Inflammatory macrophage treated with lipopolysaccharide for 1 hour (primary cell): Measurements from ENCODE around the gene CYS1.
"Not testable (repeated sequence)": the region's sequence is repeated elsewhere in the genome, so short reads cannot be mapped to it uniquely, and the experiment has no call there.

Source experiments
- DNase-seq, 2 donors: peaks; one replicate each; pipeline ENCODE4 v3.0.0-alpha.2; 2020 to 2022

The CYS1 gene

GRCh38 chr2:10045561-10046355, 34.5 kb downstream of the CYS1 start:
- no peak for DNase-seq

DNA sequence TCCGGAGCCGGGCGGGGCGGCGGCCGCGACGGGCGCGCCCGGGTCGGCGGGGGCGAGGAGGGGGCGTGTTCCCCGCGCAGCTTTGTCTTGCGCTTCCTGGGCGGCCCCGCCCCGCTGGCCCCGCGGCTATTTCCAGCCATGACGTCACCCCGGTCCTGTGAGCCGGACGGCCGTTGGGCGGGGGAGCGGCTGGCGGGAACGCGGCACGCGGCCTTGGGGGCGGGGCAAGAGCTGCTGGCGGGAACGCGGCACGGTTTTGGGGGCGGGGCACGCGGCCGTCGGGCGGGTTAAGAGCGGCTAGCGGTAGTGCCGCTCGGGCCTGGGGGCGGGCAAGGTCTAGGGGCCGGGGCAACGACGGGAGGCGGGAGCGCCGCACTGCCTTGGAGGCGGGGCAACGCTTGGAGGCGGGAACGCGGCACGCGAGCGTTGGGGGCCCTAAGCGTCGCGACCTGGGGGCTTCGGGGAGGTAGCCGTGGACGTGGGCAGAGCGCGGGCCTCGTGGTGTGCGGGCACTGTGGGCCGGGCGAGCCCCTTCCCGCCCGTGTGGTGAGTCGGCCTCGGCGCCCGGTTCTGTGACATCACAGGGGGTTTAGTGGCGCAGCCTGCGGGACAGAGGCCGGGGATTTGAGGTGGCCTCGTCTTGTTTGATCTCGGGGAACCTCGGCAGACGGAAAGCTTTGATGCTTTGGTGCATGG, 36.2 kb downstream of the CYS1 start:
- peak; percentile 87 to 99 for DNase-seq

- peak; percentile 78 to 92 for DNase-seq
Measured at GRCh38 chr2:10043256-10043905, 36.8 kb downstream of the CYS1 start, which contains the start of gene KLF11. KLF11 (plus strand) TSS chr2:10043550; CDS start chr2:10043717, 167 bp downstream.

GRCh38 chr2:10042301-10043161, 37.7 kb downstream of the CYS1 start:
- peak; percentile 75 to 83 for DNase-seq

GRCh38 chr2:10041711-10042110, 38.5 kb downstream of the CYS1 start:
- DNase-seq: no peak

DNA sequence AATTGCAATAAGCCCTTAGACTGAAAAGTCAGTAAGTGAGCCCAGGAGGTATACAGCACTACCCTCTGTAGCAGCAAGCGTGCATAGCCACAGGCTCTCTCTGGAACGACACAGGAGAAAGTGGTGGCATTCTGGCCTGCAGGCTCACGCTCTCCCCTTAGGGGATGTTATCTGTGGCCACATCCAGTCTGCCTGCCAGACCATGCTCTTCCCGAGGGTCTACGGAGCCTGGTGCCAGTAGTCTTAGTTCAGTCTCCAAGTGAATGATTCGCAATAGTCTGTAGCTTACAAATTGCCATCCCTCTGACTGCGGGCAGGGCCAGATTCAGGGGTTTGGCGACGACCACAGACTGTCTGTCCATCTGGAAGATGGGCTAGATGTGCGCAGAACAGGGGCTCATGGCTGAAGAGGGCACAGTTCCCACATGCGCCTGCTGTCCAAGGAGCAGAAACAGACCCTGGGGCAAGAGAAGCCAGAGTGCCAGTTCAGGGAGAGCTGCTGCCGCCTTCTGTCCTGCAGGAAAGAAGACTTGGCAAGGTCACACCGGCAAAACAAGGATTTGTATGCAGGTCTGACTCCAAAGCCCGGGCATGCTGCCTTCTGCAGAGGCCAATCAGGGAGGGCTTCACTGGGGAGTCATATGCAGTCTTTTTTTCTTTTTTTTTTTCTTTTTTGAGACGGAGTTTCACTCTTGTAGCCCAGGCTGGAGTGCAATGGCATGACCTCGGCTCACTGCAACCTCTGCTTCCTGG, 40.4 kb downstream of the CYS1 start:
- DNase-seq: no peak

DNA sequence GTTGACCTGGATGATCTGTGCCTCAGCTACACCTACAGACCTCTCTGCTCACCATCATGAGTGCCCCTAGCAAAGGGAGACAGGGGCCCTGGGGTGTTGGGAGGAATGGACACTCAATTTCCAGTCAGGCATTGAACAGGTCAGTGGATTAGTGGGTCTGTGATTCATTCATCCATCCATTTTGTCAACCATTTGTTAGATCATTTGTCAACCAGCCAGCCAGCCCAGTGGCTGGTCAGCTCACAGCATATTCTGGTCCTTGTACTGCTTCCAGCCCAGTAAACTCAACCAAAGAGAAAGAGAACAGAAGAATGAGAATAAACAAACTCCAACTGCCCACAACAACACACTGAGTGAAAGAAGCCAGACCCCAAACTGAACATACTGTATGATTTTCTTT, 41.5 kb downstream of the CYS1 start:
- DNase-seq: no peak

DNA sequence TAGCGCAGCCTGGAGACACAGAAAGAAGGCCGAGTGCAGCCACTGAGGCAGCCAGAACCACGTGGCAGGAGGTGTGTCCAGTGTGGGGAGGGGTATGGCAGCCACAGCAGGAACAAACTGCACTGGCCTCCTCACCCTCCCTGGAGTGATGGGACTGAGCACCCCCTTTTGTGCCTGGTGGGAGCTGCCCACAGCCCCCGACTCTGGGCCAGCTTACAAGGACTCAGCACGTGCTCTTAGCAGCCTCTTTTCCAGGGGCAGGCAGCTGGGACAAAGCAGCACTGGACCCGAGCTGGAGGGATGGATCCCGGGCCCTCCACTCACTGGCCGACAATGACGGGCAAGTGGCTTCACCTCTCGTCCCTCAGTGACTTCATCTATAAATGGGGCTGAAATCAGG, 42.1 kb downstream of the CYS1 start:
- no peak for DNase-seq

DNA sequence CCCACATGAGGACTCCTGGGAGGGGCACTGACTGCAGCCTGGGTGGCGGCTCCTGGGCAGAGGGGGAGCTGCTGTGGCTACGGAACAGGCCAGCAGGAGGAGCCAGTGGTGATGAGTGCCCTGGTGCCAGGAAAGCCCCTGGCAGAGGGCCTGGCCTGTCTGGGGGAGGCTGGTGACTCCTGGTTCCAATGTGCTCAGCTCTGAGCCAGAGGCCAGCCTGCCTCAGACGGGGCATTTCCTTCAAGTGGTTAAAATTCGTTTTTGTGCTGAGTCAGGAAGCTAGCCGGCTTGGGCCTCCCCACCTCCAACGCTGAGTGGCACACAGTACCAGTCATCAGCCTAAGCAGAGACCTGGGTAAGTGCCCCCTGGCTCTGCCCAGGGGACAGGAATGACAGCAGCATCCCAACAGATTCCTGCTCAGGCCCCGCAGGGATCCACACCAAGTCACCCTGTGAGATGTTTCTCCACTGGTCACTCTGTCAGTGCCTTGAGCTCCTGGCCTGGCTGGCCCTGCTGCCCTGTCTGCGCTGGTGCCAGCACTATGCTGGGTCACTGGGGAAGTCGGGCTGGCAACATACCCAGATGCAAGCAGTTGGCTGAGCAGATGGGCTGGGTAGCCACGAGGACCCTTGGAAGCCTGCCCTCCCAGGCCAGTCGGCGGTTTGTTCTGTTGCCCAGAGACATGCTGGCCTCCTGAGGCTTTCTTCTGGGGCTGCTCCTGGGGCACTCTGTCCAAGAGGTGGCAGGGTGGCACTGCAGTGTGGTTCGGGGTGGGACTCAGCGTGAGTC, 43.9 kb downstream of the CYS1 start:
- peak; percentile 91 to 97 for DNase-seq

- DNase-seq: no peak
Measured at GRCh38 chr2:10035633-10036032, 44.6 kb downstream of the CYS1 start.

GRCh38 chr2:10035053-10035422, 45.2 kb downstream of the CYS1 start:
- DNase-seq: peak; percentile 46 to 47

- peak; percentile 79 to 87 for DNase-seq
Measured at GRCh38 chr2:10034333-10035052, 45.7 kb downstream of the CYS1 start.

- no peak for DNase-seq
Measured at GRCh38 chr2:10033251-10034006, 46.8 kb downstream of the CYS1 start.

DNA sequence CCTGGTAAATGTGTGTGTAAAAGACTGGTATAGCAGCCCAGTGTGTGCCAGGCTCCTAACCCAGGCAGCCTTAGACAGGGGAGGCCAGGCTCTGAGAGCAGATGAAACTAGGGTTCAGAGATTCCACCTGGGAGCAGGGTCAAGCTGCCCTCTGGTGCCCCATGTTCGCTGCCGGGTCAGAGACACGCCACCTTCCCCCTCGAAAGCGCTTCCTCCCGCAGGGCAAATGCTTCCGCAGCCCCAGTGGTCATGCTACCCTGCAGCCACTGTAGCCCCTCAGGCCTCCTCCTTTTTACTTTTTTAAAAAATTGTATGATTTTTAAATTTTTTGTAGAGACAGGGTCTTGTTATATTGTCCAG, 47.5 kb downstream of the CYS1 start:
- DNase-seq: no peak

GRCh38 chr2:10031886-10032745, 48.1 kb downstream of the CYS1 start:
- DNase-seq: no peak

DNA sequence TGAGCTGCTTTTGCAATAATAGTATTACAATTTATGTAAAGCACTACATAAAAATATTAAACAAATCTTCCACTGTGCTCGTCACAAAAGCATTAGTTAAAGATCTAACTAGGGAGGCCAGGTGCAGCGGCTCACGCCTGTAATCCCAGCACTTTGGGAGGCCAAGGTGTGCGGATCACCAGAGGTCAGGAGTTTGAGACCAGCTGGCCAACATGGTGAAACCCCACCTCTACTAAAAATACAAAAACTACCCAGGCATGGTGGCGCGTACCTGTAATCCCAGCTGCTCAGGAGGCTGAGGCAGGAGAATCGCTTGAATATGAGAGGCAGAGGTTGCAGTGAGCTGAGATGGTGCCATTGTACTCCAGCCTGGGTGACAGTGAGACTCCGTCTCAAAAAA, 49.4 kb downstream of the CYS1 start:
- DNase-seq: not testable (repeated sequence)

DNA sequence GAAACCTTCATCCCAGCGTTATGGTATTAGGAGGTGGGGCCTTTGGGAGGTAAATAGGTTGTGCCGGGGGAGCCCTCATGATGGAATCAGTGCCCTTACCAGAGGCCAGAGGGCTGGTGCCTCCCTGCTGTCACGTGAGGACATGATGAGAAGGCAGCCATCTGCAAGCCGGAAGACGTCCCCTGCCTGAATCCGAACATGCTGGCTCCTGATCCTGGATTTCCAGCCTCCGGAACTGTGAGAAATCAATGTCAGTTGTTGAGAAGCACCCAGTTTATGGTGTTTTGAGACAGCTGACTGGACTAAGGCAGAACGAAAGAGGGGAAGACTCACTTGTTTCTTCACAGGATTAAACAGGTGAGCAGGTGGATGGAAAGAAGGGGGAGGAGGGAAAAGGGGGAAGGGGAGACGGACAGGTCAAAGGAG, 49.9 kb downstream of the CYS1 start:
- no peak for DNase-seq

DNA sequence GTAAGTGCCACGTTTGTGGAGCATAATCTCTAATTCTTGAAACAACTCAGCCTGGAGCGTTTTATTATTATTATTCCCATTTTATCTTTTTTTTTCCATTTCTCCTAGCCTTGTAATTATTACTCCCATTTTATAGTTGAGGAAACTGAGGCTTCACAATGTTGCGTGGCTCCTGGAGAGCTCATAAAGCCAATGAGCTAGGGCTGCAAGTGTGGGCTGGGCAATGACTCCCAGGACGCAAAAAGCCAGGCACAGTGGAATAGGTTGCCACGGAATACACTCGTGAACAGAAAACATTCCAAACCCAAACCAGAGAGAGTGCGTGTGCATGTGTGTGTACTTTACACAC, 50.4 kb downstream of the CYS1 start:
- no peak for DNase-seq
